ENCODE data around the gene RIN3. TPM values are rescaled to one million over a fixed set of nuclear protein-coding genes. Genes with fewer than 3 reads are reported as not detected.

RIN3 gene
- total and polyA plus RNA-seq, 2 donors (not counting 3 experiments of a cell fraction or from before 2014, with no cell fraction given) = 5.1 to 20.8 TPM

- dilution Hi-C loops (cut with MboI; ENCODE audit: extremely low pct_ligation_motif_present, low sequenced_read_pairs) = loop anchor here (25.0 kb wide), 1 partner anchor 319 kb away; no protein-coding TSS in a partner anchor
- POLR2A ChIA-PET = no interaction called here
Measured at GRCh38 chr14:92680781-92681650, 167.4 kb downstream of the RIN3 start.

More at GRCh38 chr14:92680781-92681650, 167.4 kb downstream of the RIN3 start:
- Histone ChIP-seq H3K79me2 (ENCODE audit: control insufficient read depth, insufficient read depth, low read length) (no peaks in the 10 kb centered on the region), H3K9me3 (replicated peaks; ENCODE audit: control insufficient read depth, insufficient read depth, low read length) (no peaks in the 10 kb centered on the region), H3K36me3 (ENCODE audit: control insufficient read depth in 2 of 2, extremely low read depth in 1 of 2, insufficient read depth in 2 of 2, low read length in 2 of 2) (peaks cover 0 to 6% of the 10 kb centered on the region in 2 experiments), H3K4me3 (replicated peaks in 1 of 3; ENCODE audit: insufficient read depth in 1 of 3, low read depth in 1 of 3, low read length in 3 of 3) (no peak overlapping the region), H4K20me1 (replicated peaks; ENCODE audit: control insufficient read depth, extremely low read depth, insufficient read depth, low read length) (no peaks in the 10 kb centered on the region), H2AFZ (ENCODE audit: low read depth, low read length) (no peak overlapping the region), H3K27me3 (ENCODE audit: control insufficient read depth in 2 of 2, insufficient read depth in 2 of 2, low read length in 2 of 2) (no peaks in the 10 kb centered on the region), H3K4me1 (ENCODE audit: control insufficient read depth, extremely low read depth, insufficient read depth, low read length) (peaks cover 4% of the 10 kb centered on the region), H3K4me2 (ENCODE audit: insufficient read depth, low read length) (no peak overlapping the region), H3K27ac (ENCODE audit: insufficient read depth, low read depth, low read length) (no peak overlapping the region), H3K9me1 (replicated peaks; ENCODE audit: control insufficient read depth, extremely low read depth, insufficient read depth, low read length) (no peaks in the 10 kb centered on the region), H3K9ac (replicated peaks; ENCODE audit: extremely low read depth, insufficient read depth, low read length) (no peak overlapping the region)
- TF ChIP-seq CTCF (IDR thresholded peaks at IDR 0.05; ENCODE audit: extremely low read depth in 1 of 2, insufficient read depth in 1 of 2, low read depth in 1 of 2, low read length in 2 of 2) = peak; percentile 89 to 94
- TF ChIP-seq POLR2AphosphoS5 (IDR thresholded peaks at IDR 0.05; ENCODE audit: insufficient read depth, low read depth, low read length) = no peak
- no peak for TF ChIP-seq FOS (IDR thresholded peaks at IDR 0.05; ENCODE audit: borderline replicate concordance, insufficient read depth, low read length)
- TF ChIP-seq POLR2A (IDR thresholded peaks at IDR 0.05; ENCODE audit: low read depth, low read length) = no peak
- no peak for TF ChIP-seq GATA2 (IDR thresholded peaks at IDR 0.05; ENCODE audit: insufficient read depth, insufficient read length, low read depth, low read length)
- no peak for TF ChIP-seq JUN (IDR thresholded peaks at IDR 0.05; ENCODE audit: borderline replicate concordance, insufficient read depth, insufficient read length, low read depth)
- TF ChIP-seq MYC (IDR thresholded peaks at IDR 0.05; ENCODE audit: low read depth, low read length) = no peak
- BruUV-seq (replicated peaks) = no TSS peak
- FAIRE-seq = peak; percentile 79
- intact Hi-C loops (cut with micrococcal nuclease) = loop anchor here (1.0 to 10.0 kb wide), 6 partner anchors 92 to 546 kb away; partner anchors contain the start of gene SLC24A4
- DNase-seq (ENCODE audit: low read depth, low spot score) = peak; percentile 71
- CTCF ChIA-PET = interaction anchor here (0.8 to 4.9 kb wide), 13 partner anchors 10 to 548 kb away, joined by 3 to 24 read pairs (median 4); no protein-coding TSS in a partner anchor
